GM12873 (cell line): Measurements from ENCODE around the gene TTN.

ENCODE experiments used
- CTCF ChIP-seq: IDR thresholded peaks from 2 replicates; pipeline ENCODE4 v1.5.1; 2012; ENCODE audit warnings: low read depth, mild to moderate bottlenecking, moderate library complexity, low read length, control low read depth; ENCODE audit not compliant: insufficient read depth; ENCODE audit errors: missing control alignments

The TTN gene

GRCh38 chr2:178574789-178575188 lies 232.4 kb downstream of the TTN start:
- no peak for TF ChIP-seq CTCF

GRCh38 chr2:178568227-178568626 lies 239.0 kb downstream of the TTN start:
- no peak for TF ChIP-seq CTCF

GRCh38 chr2:178553047-178553446 lies 254.2 kb downstream of the TTN start:
- no peak for TF ChIP-seq CTCF

GRCh38 chr2:178550352-178550751 lies 256.9 kb downstream of the TTN start:
- no peak for TF ChIP-seq CTCF

GRCh38 chr2:178542569-178542968 lies 264.7 kb downstream of the TTN start:
- TF ChIP-seq CTCF: no peak

- no peak for TF ChIP-seq CTCF
These were observed 265.1 kb downstream of the TTN start for GRCh38 chr2:178542161-178542560.

- no peak for TF ChIP-seq CTCF
These were observed 271.2 kb downstream of the TTN start for GRCh38 chr2:178536037-178536436.

GRCh38 chr2:178531168-178531567 lies 276.1 kb downstream of the TTN start:
- TF ChIP-seq CTCF: no peak
